SK-N-SH (cell line): ENCODE data around the gene THAP6.

Source experiments
- CHD2 ChIP-seq: fragments of 150-350 bp; IDR thresholded peaks from 2 replicates; pipeline ENCODE4 v1.6.1; 2018; ENCODE audit warnings: low read length; ENCODE audit not compliant: partially characterized antibody
- EP300 ChIP-seq, 2 experiments: IDR thresholded peaks; 2 replicates each; pipeline versions ENCODE4 v1.4.0 to v1.6.1; 2012; ENCODE audit warnings: borderline replicate concordance in 1 of 2, low read depth in 1 of 2, low read length in 1 of 2
- JUND ChIP-seq: IDR thresholded peaks from 2 replicates; pipeline ENCODE4 v1.4.0; 2012
- POLR2AphosphoS5 ChIP-seq: IDR thresholded peaks from 2 replicates; pipeline ENCODE4 v1.6.1; 2012; ENCODE audit warnings: low read depth, low read length
- RAD21 ChIP-seq: IDR thresholded peaks from 2 replicates; pipeline ENCODE4 v1.6.1; 2012; ENCODE audit warnings: mild to moderate bottlenecking, low read length
- SIN3A ChIP-seq: IDR thresholded peaks from 2 replicates; pipeline ENCODE4 v1.6.1; 2012; ENCODE audit warnings: low read depth, mild to moderate bottlenecking, low read length, moderate library complexity, borderline replicate concordance
- TAF1 ChIP-seq: IDR thresholded peaks from 2 replicates; pipeline ENCODE4 v1.6.1; 2012; ENCODE audit warnings: low read depth, mild to moderate bottlenecking, low read length, moderate library complexity, borderline replicate concordance
- TEAD4 ChIP-seq: IDR thresholded peaks from 2 replicates; pipeline ENCODE4 v1.4.0; 2012; ENCODE audit warnings: mild to moderate bottlenecking, borderline replicate concordance; ENCODE audit not compliant: insufficient read depth
- YY1 ChIP-seq: IDR thresholded peaks from 2 replicates; pipeline ENCODE4 v1.4.0; 2012; ENCODE audit warnings: low read depth, mild to moderate bottlenecking
- TF ChIP-seq, protein P1 (sequence below): fragments of 200-600 bp; sonication (generic); IDR thresholded peaks from 2 replicates; pipeline ENCODE4 v1.6.1; 2017; ENCODE audit warnings: antibody characterized with exemption, mild to moderate bottlenecking, moderate library complexity
- TF ChIP-seq, protein P2 (sequence below): IDR thresholded peaks from 2 replicates; pipeline ENCODE4 v1.4.0; 2012; ENCODE audit warnings: low read depth
- TF ChIP-seq, protein P3 (sequence below): IDR thresholded peaks from 2 replicates; pipeline ENCODE4 v1.4.0; 2012; ENCODE audit warnings: low read depth, borderline replicate concordance
- TF ChIP-seq, protein P4 (sequence below): fragments of 150-350 bp; IDR thresholded peaks from 2 replicates; pipeline ENCODE4 v1.6.1; 2017; ENCODE audit warnings: antibody characterized with exemption, low read length, low read depth, borderline replicate concordance

DNA sequence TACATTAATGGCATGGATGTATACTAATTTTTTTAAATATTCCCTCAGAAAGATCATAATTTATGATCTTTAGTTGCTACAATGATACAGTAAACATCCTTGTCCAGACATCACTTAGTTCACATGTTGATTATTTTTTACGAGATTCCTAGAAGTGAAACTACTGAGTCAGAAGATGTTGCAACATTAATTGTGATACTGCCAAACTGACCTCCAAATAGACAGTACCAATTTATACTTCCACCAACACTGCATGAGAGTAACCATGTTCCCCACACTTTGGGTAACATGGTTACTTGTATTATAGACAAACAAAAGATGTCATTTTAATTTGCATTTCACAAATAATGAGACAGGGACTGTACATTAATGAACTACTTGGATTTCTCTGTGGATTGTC lies 19.7 kb upstream of the THAP6 start:
- TF ChIP-seq TAF1 (no peak), TEAD4 (no peak), JUND (no peak), YY1 (no peak), RAD21 (no peak), CHD2 (no peak), POLR2AphosphoS5 (no peak), EP300 (IDR thresholded peaks at IDR 0.05; ENCODE audit: borderline replicate concordance in 1 of 2, low read depth in 1 of 2, low read length in 1 of 2) (no peak), SIN3A (no peak)
- TF ChIP-seq, protein P1, sequence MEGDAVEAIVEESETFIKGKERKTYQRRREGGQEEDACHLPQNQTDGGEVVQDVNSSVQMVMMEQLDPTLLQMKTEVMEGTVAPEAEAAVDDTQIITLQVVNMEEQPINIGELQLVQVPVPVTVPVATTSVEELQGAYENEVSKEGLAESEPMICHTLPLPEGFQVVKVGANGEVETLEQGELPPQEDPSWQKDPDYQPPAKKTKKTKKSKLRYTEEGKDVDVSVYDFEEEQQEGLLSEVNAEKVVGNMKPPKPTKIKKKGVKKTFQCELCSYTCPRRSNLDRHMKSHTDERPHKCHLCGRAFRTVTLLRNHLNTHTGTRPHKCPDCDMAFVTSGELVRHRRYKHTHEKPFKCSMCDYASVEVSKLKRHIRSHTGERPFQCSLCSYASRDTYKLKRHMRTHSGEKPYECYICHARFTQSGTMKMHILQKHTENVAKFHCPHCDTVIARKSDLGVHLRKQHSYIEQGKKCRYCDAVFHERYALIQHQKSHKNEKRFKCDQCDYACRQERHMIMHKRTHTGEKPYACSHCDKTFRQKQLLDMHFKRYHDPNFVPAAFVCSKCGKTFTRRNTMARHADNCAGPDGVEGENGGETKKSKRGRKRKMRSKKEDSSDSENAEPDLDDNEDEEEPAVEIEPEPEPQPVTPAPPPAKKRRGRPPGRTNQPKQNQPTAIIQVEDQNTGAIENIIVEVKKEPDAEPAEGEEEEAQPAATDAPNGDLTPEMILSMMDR, result no peak
- TF ChIP-seq, protein P2, sequence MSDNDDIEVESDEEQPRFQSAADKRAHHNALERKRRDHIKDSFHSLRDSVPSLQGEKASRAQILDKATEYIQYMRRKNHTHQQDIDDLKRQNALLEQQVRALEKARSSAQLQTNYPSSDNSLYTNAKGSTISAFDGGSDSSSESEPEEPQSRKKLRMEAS, result no peak
- TF ChIP-seq, protein P3, sequence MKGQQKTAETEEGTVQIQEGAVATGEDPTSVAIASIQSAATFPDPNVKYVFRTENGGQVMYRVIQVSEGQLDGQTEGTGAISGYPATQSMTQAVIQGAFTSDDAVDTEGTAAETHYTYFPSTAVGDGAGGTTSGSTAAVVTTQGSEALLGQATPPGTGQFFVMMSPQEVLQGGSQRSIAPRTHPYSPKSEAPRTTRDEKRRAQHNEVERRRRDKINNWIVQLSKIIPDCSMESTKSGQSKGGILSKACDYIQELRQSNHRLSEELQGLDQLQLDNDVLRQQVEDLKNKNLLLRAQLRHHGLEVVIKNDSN, result no peak
- TF ChIP-seq, protein P4, sequence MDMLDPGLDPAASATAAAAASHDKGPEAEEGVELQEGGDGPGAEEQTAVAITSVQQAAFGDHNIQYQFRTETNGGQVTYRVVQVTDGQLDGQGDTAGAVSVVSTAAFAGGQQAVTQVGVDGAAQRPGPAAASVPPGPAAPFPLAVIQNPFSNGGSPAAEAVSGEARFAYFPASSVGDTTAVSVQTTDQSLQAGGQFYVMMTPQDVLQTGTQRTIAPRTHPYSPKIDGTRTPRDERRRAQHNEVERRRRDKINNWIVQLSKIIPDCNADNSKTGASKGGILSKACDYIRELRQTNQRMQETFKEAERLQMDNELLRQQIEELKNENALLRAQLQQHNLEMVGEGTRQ, result no peak
